ENCODE results near the gene AQP6.

GRCh38 chr12:49942512-49942893, 30.2 kb upstream of the AQP6 start:
- TF ChIP-seq FOXP2 (optimal IDR thresholded peaks at IDR 0.05; ENCODE audit: borderline replicate concordance, extremely low read depth, extremely low read length, insufficient read depth) = no peak
- no peak for TF ChIP-seq SIN3A (IDR thresholded peaks at IDR 0.05; ENCODE audit: borderline replicate concordance, insufficient read depth, low read length)
- no peak for TF ChIP-seq POLR2AphosphoS5 (IDR thresholded peaks at IDR 0.05; ENCODE audit: low read depth, low read length)
- no peak for TF ChIP-seq TAF1 (IDR thresholded peaks at IDR 0.05; ENCODE audit: borderline replicate concordance, insufficient read depth, low read length)
- no peak for TF ChIP-seq REST (IDR thresholded peaks at IDR 0.05; ENCODE audit: insufficient read depth in 1 of 2, low read depth in 2 of 2, low read length in 2 of 2)
